Measurements from ENCODE around the gene AQR.
"Not testable (repeated sequence)": the region's sequence is repeated elsewhere in the genome, so short reads cannot be mapped to it uniquely, and the experiment has no call there.

Gene AQR

DNA sequence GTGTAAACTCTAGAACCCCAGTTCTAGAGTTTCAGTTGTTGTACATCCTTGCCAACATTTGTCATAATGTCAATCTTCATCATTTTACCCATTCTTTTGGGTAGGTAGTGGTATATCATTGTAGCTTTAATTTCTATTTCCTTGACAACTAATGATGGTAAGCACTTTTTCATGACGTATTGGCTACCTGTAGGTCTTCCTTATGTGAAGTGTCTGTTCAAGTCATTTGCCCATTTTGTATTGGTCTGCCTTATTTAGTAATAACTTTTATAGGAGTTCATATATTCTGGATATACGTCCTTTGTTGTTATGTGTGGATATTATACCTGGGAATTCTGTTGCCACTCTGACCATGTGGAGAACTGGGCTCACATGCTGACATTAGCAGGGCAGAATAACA, 100.4 kb downstream of the AQR start:
- DNase-seq: no peak

DNA sequence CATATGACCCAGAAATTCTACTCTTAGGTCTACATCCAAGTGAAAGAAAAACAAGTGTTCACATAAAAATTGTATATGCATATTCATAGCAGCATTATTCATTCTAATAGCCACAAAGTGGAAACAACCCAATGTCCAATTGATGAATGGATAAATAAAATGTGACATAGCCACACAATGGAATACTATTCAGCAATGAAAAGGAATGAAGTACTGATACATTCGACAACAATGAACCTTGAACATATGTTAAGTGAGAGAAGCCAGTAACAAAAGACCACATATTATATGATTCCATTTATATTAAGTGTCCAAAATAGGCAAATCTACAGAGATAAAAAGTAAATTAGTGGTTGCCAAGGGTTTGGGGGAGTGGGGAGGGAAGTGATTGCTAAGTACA, 104.0 kb downstream of the AQR start:
- no peak for DNase-seq

DNA sequence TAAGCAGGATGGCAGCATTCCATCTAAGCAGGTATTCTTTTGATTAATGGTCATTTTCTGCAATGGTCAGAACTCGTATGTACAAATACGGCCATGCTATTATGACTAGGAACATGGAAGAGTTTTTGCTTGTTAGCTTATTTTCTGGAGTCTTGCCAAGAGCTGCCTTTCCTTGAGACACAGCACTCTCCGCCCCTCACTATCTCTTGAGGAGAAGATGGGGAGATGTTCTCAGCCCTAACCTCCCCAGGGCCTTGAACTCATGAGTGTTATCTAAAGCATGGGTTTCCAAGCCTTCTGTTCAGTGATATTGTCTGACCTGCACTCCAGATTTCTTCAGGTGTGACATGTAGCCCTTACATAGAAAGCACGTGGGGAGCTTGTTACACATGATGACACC, 108.3 kb downstream of the AQR start:
- no peak for DNase-seq

DNA sequence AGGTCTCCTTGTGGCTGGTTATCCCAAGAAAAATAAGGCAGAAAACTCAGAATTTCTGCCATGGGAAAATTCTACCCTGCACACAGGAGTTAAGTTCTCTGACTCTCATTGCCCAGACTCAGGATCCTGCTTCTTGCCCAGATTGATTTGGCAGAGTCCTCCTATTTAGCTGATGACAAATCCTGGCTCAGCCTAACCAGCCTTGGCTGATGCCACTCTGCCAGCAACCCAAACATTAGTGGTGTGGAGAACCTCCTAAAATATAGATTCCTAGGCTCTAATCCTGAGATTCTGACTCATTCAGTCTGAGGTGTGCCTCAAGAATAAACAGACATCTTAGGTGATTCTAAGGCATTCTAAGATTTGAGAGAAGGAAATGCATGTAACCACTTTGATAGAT, 113.6 kb downstream of the AQR start:
- no peak for DNase-seq

DNA sequence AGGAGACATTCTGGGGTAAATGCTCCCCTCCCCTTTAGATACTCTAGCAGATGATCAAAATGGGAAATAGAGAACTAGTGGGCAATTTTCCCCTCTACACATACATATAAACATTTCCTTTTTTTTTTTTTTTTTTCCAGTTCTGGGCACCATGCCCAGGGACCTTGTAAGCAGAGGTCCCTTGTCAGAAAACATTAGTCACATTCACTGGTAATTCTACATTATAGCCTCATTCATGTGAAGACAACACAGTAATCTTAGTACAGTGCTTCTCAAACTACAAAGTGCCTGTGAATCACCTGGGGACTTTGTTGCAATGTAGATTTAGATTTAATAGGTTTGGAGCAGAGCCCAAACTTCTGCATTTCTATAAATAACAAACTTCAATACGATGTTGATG, 114.1 kb downstream of the AQR start:
- DNase-seq: no peak

DNA sequence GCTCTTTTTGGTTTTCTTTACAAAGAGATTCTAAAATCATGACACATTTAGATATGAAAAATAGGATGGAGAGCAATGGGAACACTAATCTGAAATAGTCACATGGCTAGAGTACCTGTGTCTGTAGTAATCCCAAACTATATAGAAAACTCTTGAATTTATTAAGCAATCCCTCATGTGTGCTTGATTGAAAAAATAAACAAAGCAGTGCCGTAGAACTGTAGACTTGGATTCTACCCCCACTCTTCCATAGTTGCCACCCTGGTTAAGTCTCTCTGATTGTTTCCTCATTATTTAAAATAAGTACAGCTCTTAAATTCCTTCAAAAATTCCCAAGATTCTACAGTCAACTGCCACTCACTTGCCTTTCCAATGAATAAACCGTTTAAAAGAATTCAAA, 115.3 kb downstream of the AQR start:
- no peak for DNase-seq

DNA sequence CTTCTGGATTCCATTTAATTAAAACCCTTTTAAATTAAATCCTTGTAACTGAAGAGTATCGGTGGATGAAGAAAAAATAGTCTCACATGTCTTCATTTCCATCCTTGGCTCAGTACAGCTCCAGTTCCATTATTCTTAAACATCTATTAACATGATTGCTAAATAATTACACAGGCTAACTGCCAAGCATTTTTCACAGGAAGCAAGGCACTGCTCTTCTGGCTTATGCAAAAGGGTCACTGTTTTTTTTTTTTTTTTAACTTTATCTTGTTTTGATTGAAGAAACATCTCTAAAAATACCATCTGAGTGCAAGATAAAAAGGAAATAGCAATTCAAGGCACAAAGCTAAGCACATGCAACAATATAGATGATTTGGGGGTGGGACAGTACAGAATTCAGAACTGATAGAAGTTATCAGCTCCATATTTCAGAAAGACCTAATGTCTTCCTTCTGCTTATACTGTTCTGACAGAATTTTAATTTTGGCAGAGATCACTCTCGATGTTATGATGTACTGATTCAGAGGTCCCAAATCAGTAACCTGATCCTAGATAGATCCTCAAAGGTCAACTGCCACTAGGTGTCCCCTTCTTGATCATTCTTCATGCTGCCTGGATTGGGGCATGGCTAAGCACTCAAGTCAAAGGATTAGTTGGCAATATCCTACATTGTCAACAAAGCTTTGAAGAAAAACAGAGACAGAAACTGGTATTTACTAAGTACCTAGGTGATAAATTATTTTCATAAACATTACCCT, 116.4 kb downstream of the AQR start:
- no peak for DNase-seq

DNA sequence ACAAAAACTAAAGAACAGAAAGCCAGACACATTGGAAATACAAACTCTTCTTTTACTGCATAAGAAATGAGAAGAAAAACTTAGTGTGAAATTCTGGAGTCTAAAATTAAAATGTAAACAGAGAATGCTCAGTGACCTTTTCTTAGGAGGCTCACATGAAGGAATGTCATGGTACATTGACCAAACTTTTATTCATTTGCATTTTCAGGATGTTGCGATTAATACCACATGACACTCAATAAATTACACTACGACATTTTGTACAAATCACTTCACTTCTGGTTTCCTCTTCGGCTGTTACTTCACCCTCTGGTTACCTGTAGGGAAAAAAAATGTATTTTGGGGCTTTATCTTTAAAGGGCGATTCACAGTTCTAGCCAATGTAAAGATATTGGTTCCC, 117.8 kb downstream of the AQR start:
- no peak for DNase-seq

DNA sequence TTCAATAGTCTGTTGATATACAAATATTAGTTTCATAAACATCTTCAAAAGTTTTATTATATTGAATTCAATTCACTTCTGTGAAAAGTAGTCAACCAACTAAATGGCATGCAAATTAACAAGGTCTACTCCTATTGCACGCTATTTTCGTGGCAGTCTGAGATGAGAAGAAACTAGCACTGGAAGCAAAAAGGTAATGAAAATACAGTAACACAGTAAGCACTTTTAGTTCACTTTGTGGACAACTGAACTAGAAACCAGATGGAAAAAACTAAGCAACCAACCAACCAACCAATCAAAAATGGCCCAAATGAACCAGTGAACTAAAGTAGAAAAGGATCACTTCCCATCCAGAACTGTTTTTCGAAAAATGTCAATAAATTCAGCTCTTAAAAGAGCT, 118.5 kb downstream of the AQR start:
- no peak for DNase-seq

DNA sequence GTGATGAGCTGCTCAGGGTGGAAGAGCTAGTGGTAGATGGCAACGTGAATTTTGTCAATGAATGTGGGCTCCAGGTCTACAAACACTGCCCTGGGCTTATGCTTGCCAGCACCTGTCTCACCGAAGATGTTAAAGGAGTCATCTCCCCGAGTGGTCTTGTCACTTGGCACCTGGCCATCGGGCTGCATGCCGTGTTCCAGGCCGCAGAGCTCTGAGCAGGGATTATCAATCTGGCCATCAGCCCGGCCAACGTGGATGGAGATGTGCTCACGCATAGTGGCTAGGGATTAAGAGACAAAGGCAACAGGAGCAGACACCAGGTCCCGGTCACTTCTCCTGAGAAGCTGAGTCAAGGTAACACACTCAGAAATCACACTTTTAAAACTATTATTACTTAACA, 119.4 kb downstream of the AQR start:
- no peak for DNase-seq

DNA sequence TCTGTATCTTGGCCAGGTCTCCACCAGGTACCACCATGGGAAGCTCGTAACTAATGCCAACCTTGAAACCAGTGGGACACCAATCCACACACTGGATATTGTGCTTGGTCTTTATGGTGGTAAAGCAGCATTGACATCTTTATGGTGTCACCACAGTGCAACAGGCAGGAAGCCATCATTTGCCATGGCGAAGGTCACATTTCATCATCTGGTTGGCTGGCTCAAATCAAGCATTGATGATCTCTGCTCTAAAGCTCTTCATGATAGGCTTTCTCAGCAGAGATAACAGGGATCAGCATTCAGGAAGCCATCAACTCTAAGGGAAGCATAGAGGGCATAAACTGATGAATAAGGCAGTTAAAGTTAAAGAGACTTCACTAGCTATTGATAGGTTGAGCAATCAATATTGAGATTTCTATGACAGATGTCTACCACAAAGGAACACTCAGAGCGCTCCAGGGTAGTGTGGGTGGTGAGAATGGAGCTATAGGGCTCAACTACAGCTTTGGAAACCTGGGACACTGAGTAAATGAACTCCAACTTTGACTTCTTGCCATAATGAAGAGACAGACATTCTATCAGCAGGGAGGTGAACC, 120.1 kb downstream of the AQR start:
- no peak for DNase-seq

DNA sequence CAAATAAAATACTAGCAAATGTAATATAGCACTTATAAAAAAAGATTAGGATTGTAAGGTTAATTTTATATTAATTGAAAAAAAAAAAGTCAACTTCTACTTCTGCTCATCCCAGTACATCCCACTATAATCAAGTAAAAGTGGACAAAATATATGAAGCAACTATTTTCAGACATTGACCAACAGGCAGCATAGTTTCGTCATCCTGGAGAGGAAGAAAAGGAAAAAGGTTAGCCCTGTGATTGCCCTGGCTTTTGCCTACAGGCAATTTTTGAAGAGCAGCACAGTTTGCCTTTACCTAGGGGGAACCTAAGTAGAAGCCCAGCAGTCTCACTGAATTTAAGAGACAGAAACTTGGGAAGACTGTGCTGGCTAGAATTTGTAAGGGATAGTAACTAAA, 121.9 kb downstream of the AQR start:
- DNase-seq: no peak

DNA sequence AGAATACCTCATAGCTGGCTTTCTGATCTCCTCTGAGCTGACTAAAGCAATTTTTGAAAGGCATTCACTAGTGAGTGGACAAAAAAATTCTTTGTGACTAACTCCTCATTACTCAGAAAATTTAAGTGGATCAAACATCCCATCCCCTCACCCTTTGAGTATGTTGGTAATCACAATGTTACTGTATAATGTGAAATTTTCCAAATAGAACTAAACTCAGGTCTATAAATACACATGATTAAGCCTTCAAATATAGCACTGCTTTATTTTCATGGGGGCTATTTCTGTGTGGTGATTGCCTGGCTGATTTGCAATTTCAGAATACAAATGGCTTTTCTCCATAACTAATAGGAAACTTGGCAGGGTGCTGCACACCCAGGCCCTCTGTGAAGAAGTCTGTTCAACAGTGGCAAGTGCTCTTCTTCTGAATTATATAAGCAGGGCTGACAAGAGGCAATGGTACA, 128.2 kb downstream of the AQR start:
- no peak for DNase-seq

DNA sequence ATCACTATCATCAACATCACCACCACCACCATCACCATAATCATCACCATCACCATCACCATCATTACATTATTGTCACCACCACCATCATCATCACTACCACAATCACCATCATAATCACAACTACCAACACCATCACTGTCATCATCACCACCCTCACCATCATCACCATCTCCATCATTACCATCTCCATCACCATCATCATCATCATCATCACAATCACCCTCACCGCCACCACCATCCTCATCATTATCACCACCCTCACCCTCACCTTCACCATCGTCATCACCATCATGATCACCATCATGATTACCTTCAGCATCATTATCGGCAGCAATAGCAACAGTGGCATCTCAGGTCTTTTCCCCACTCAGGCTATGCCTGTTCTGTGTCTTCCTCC, 131.3 kb downstream of the AQR start:
- no peak for DNase-seq

DNA sequence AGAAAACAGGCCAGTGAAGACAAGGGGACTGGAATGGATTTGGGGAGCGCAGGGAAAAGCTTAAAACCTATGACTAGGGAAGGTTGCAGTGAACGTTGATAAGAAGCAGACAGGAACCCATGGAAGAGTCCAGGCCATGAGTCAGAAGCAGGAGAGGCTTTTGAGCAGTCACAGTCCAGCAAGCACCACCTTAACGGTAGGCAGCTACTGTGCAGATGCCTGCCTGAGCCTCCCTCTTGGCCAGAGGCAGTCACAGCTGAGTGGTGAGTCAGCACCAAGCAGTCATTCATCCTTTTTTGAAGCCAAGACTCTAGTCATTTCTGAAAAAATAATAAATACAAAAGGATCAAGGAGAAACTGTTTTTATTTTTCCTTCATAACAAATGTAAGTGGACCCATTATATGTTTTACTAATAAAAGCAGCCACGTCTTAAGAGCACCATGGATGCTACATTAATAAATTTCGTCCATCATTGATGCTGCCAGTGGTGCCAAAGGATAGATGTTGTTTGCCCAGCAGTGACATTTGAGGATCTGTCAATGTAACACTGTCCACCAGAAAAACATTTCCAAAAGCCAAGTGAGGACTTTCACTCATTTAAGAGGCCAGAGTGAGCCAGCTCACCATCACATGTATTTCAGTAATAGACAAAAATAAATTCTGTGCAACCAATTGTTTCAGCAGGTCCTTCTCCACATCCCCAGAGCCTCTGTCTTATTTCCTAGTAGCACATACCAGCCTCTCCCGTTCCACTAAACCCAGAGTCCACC, 132.1 kb downstream of the AQR start:
- no peak for DNase-seq

DNA sequence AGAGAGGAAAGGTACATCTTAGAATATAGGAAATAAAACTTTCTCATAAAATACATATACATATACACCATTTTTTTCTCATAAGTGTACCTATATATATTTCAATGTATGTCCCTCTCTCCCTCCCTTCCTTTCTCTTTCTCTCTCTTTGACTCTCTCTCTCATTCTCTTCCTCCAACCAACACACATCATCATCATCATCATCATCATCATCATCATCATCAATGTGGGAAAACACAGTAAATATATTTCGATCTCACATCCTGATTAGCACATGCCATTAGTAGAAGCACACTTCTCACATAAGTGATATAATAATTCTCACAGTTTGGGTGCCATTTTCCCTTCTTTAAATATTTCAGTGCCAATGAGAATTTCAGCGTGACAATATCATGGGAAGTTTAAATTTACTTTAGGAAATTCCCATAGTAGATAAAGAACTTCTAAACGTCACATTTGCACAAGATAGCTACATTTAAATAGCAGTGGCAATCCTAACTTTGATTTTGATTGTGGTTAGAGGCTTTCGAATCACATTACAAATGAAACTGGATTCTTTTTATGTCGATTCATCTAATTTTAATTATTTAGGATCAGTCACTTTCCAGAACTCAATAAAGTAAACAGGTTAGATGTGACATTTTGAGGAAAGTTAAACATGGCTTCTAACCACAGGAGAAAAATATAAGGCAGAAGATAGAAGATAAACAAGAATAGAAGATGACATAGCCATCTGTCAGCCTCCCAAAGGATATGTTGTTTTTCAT, 141.2 kb downstream of the AQR start:
- no peak for DNase-seq

DNA sequence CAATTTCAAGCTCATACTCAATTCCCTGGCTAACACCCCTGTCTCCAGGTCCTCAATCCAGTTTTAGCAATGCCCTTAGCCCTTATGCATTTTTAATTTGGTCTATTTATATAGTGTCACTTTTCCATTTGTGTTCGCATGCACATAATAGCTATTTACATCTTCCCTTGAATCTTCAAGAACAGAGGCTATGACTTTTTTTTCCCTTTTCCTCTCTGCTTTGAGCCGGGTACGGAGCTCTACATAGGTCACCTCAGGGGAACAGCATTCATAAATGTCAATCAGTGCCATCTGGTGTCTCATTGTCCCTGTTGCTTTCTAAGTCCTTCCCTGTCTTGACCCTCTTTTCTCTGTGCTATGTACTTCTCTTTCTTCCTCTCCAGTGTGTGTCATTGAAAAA, 147.7 kb downstream of the AQR start:
- DNase-seq: no peak

DNA sequence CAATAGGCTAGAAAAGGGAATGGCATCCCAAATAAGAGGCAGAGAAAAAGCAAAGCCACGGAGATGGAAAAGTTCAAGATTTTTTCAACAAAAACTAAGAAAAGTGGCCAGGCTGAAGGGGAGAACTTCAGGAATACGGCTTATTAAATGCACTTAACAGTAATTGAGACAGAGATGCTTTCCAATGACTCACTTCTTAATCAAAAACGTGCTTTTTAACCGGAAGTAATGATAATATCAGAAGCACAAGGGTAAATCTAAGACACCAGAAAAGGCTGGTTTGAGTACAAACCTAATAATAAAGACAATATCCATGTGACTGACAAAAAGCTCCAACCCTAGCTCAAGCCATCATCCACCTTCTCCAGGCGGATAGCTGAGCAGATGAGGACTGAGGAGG, 149.4 kb downstream of the AQR start:
- DNase-seq: no peak

DNA sequence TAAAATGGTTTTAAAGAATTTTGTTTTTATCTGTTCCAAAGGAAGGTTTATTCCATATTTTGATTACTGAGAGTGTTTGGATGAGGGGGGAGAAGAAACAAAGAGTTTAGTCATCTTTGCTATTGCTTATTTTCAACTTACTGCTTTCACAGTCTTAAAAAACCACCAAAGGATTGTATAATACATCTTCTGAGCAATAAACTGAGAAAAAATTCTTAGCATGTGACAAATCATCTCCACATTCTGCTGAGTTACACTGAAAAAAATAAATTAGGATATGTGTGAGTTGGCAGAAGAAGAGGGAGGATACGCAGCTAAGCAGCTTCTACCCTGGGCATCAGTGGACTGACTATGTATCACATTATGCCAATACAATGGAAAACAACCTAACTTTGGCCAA, 151.0 kb downstream of the AQR start:
- DNase-seq: no peak

DNA sequence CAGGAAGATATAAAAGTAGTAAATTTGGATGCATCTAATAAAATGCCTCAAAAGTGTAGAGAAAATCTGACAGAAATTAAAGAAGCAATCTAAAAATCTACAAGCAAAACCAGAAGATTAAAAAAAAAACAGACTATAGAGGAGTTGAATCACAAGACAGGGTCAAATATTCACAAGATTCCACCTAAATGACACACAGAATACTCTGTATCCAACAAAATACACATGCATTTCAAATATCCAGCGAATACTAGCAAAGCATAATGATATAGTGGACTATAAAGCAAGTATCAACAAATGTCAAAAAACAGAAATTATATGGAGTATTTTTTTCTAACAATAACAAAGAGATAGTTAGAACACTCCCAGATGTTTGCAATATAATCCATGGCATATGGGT, 153.7 kb downstream of the AQR start:
- no peak for DNase-seq

DNA sequence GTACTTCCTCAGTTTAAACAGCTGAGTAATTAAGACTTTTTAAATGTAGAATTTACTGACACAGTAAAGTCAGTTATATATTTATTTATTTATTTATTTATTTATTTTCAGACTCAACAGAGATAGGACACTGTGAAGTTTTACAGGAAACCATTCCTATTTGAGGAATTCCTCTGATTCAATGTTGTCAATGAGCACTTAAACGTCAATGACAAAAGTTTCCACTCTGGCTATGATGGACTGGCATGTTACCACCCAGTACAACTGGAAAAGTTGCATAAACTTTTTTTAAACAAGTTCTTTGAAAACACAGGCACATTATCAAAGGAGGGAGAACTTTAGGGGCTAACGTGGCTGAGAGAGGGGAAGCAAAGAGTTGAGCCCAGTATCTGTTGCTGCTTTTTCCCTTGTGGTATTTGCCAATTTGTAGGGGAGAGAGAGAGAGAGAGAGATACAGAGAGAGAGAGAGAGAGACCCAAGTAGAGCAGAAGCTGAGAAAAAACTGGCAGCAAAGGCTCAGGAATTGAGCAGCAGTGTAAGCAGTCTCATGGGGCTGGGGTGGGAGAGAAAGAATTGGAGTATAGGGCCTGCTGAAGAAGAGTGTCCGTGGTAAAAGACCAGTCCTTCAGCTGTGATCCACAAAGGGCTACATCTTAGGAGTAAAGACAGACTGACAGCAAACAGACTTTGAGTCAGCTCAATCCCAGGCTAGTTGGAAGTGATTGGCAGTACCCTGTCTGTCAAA, 155.9 kb downstream of the AQR start:
- no peak for DNase-seq

DNA sequence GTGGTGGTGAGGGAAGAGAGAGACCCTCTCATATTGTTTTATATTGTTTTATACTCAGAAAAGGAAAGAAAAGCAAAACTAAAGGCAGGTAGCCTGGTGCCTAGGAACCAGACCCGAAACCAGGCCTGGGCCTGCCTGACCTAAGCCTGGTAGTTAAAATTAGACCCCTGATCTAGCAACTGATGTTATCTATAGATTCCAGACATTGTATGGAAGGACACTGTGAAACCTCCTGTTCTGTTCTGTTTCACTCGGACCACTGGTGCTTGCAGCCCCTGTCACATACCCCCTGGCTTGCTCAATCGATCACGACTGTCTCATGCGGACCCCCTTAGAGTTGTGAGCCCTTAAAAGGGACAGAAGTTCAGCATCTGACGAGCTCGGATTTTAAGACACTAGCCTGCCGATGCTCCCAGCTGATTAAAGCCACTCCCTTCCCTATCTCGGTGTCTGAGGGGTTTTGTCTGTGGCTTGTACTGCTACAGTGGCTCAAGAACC, 156.6 kb downstream of the AQR start:
- not testable (repeated sequence) for DNase-seq

DNA sequence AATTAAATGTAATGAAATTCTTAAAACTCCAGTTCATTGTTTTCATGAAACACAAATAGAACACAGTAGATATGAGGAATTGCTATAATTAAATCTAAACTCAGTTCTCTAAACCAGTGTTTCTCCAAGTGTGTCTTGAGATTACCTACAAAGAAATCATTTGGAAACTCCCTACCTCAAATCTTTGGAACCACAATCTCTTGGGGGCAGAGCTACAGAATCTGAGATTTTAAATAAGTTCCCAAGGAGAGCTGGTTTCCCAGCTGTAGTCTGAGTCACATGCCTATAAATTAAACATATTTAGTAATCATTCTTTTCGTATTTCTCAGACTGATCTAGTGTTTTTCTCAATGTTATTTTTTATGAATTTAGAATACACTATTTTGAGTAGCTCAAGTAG, 157.2 kb downstream of the AQR start:
- DNase-seq: no peak
